A673 (cell line): ENCODE data around the gene GUK1.

Experiments
- EZH2 ChIP-seq: fragments of 200-600 bp; sonication (generic); IDR thresholded peaks from 2 replicates; pipeline ENCODE4 v1.6.1; 2017; ENCODE audit warnings: borderline replicate concordance, low read depth, mild to moderate bottlenecking, mixed read lengths, antibody characterized with exemption, low read length; ENCODE audit not compliant: poor library complexity, severe bottlenecking
- TF ChIP-seq, protein P1 (sequence below): fragments of 300-800, 200-600 bp; sonication (generic); conservative IDR thresholded peaks from 2 replicates; pipeline ENCODE4 v1.5.1; 2017; ENCODE audit warnings: low read depth, mild to moderate bottlenecking, antibody characterized with exemption, low read length, moderate library complexity, mixed read lengths

DNA sequence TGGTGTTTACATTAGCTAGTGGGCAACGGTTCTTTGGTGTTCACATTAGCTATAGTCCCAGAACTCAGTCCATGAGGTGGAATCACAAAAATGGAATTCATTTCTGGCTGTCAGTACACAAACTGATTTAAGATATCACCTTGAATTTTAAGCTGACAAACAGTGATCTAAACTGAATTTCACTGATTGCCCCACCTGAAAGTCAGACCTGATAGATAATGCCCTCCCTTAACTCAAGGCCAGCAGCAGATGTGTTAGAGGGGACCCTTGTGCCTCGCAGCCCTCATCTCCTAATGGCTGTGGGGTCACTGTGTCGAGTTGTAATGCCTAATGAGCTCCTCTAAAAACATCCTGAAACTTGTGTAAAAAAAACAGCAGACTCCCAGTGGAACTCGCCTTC is 49.0 kb upstream of the GUK1 start:
- TF ChIP-seq EZH2, result no peak
- TF ChIP-seq, protein P1, sequence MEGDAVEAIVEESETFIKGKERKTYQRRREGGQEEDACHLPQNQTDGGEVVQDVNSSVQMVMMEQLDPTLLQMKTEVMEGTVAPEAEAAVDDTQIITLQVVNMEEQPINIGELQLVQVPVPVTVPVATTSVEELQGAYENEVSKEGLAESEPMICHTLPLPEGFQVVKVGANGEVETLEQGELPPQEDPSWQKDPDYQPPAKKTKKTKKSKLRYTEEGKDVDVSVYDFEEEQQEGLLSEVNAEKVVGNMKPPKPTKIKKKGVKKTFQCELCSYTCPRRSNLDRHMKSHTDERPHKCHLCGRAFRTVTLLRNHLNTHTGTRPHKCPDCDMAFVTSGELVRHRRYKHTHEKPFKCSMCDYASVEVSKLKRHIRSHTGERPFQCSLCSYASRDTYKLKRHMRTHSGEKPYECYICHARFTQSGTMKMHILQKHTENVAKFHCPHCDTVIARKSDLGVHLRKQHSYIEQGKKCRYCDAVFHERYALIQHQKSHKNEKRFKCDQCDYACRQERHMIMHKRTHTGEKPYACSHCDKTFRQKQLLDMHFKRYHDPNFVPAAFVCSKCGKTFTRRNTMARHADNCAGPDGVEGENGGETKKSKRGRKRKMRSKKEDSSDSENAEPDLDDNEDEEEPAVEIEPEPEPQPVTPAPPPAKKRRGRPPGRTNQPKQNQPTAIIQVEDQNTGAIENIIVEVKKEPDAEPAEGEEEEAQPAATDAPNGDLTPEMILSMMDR, result no peak
